Large intestine (tissue), 3 donors: ENCODE data around the gene NOL4L. TPM values are rescaled to one million over a fixed set of nuclear protein-coding genes. Genes with fewer than 3 reads are reported as not detected.

Experiments used
- DNase-seq, 2 donors: peaks; one replicate each; pipeline versions ENCODE4 v3.0.0 to v3.0.0-alpha.2; 2013
- H3K27ac ChIP-seq: one replicate; pipeline ENCODE4 v1.5.1; 2013; ENCODE audit warnings: low read length
- H3K27me3 ChIP-seq: 2 replicates; pipeline ENCODE4 v1.6.1; 2013; ENCODE audit warnings: low read length; ENCODE audit not compliant: control insufficient read depth, insufficient read depth
- H3K36me3 ChIP-seq: 2 replicates; pipeline ENCODE4 v1.6.1; 2013; ENCODE audit warnings: low read length; ENCODE audit not compliant: control insufficient read depth, insufficient read depth
- H3K4me1 ChIP-seq: one replicate; pipeline ENCODE4 v1.6.1; 2013; ENCODE audit warnings: low read length; ENCODE audit not compliant: control insufficient read depth, insufficient read depth
- H3K4me3 ChIP-seq: one replicate; pipeline ENCODE4 v1.5.1; 2013; ENCODE audit warnings: low read length
- H3K9me3 ChIP-seq: one replicate; pipeline ENCODE4 v1.6.1; 2013; ENCODE audit warnings: mild to moderate bottlenecking, low read depth, low read length, moderate library complexity; ENCODE audit not compliant: control insufficient read depth
- WGBS: methylation state at CpG from one replicate; pipeline ENCODE4 v1.1.5; 2013; ENCODE audit warnings: low lambda C conversion rate; ENCODE audit not compliant: insufficient coverage; 5-methylcytosine and 5-hydroxymethylcytosine counted together
- polyA plus RNA-seq: library from polyadenylated mRNA; unstranded; fragments of 120-200 nt; gene quantifications from one replicate; pipeline ENCODE4 v1.2.1, GENCODE V29; 2013

The NOL4L gene
- polyA plus RNA-seq, 1 donor, result 81.7 TPM

- WGBS, result no CpG with 5 or more reads among the region's 14 CpGs
- Histone ChIP-seq H3K9me3 (peaks cover 4% of the 10 kb centered on the region), H3K27me3 (no peaks in the 10 kb centered on the region), H3K36me3 (no peaks in the 10 kb centered on the region), H3K27ac (no peak overlapping the region), H3K4me1 (peaks cover 5% of the 10 kb centered on the region), H3K4me3 (no peak overlapping the region)
- DNase-seq, result no peak
These were observed 94.0 kb downstream of the NOL4L start for GRCh38 chr20:32490942-32491763.

GRCh38 chr20:32488066-32488838 is 96.9 kb downstream of the NOL4L start:
- no peak overlapping the region for H3K27ac ChIP-seq
- no peaks in the 10 kb centered on the region for H3K36me3 ChIP-seq
- no peak overlapping the region for H3K4me3 ChIP-seq
- 100% methylated on average over 2 of the region's 7 CpGs for WGBS
- no peaks in the 10 kb centered on the region for H3K27me3 ChIP-seq
- H3K4me1 ChIP-seq, result peaks cover 14% of the 10 kb centered on the region
- DNase-seq, result no peak
- H3K9me3 ChIP-seq, result peaks cover 4% of the 10 kb centered on the region

DNA sequence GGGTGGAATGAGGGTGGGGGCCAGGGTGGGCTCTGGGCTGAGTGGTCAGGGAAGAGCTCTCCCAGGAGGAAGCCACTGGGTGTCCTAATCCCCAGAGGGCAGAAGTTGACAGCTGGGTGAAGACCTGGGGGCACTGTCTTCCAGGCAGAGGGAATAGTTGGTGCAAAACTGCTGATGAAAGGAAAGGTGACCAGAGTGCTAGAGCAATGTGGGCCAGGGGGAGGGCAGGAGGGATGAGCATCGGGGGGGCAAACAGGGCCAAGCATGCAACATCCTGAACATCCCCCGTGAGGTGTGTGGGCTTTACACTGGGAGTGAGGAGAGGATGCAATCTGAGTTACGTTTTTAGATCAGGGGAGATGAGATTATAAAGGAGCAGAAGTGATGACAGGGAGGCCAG is 97.8 kb downstream of the NOL4L start:
- no peak overlapping the region for H3K4me3 ChIP-seq
- H3K4me1 ChIP-seq, result peaks cover 14% of the 10 kb centered on the region
- DNase-seq, result no peak
- WGBS, result no CpG with 5 or more reads among the region's 3 CpGs
- H3K9me3 ChIP-seq, result peaks cover 4% of the 10 kb centered on the region
- H3K36me3 ChIP-seq, result no peaks in the 10 kb centered on the region
- H3K27me3 ChIP-seq, result no peaks in the 10 kb centered on the region
- no peak overlapping the region for H3K27ac ChIP-seq

- Histone ChIP-seq H3K4me3 (no peak overlapping the region), H3K27ac (peak overlapping the region; percentile 94), H3K27me3 (no peaks in the 10 kb centered on the region), H3K36me3 (no peaks in the 10 kb centered on the region), H3K9me3 (peaks cover 4% of the 10 kb centered on the region), H3K4me1 (peaks cover 18% of the 10 kb centered on the region)
- WGBS, result no CpG with 5 or more reads among the region's 5 CpGs
- DNase-seq, result peak in 1 of 2 donors; percentile 76
These were observed 99.2 kb downstream of the NOL4L start for GRCh38 chr20:32485770-32486478.

GRCh38 chr20:32484958-32485769 is 100.0 kb downstream of the NOL4L start:
- Histone ChIP-seq H3K4me3 (peak overlapping the region; percentile 82), H3K27me3 (no peaks in the 10 kb centered on the region), H3K27ac (peak overlapping the region; percentile 94), H3K4me1 (peaks cover 25% of the 10 kb centered on the region), H3K36me3 (no peaks in the 10 kb centered on the region), H3K9me3 (peaks cover 4% of the 10 kb centered on the region)
- peak; percentile 71 to 86 for DNase-seq
- 4% methylated on average over 9 of the region's 20 CpGs for WGBS

- WGBS, result no CpG with 5 or more reads among the region's 74 CpGs
- H3K36me3 ChIP-seq, result no peaks in the 10 kb centered on the region
- peak in 1 of 2 donors; percentile 65 for DNase-seq
These were observed 100.7 kb downstream of the NOL4L start for GRCh38 chr20:32484225-32484957.

GRCh38 chr20:32483351-32484224 is 101.5 kb downstream of the NOL4L start:
- peak overlapping the region; percentile 94 for H3K27ac ChIP-seq
- H3K4me3 ChIP-seq, result peak overlapping the region; percentile 82
- H3K36me3 ChIP-seq, result no peaks in the 10 kb centered on the region
- peaks cover 2% of the 10 kb centered on the region for H3K9me3 ChIP-seq
- peaks cover 41% of the 10 kb centered on the region for H3K4me1 ChIP-seq
- no CpG with 5 or more reads among the region's 79 CpGs for WGBS
- DNase-seq, result peak; percentile 79 to 86
- H3K27me3 ChIP-seq, result no peaks in the 10 kb centered on the region

More at GRCh38 chr20:32484225-32484957, 100.7 kb downstream of the NOL4L start:
- Histone ChIP-seq H3K27ac (peak overlapping the region; percentile 94), H3K9me3 (peaks cover 4% of the 10 kb centered on the region), H3K27me3 (no peaks in the 10 kb centered on the region), H3K4me1 (peaks cover 33% of the 10 kb centered on the region), H3K4me3 (peak overlapping the region; percentile 82)

- DNase-seq, result peak in 1 of 2 donors; percentile 63
- peaks cover 50% of the 10 kb centered on the region for H3K4me1 ChIP-seq
- H3K27me3 ChIP-seq, result no peaks in the 10 kb centered on the region
- peak overlapping the region; percentile 92 for H3K27ac ChIP-seq
- H3K4me3 ChIP-seq, result peak overlapping the region; percentile 77
- H3K36me3 ChIP-seq, result no peaks in the 10 kb centered on the region
- WGBS, result no CpG with 5 or more reads among the region's 82 CpGs
- no peaks in the 10 kb centered on the region for H3K9me3 ChIP-seq
These were observed 102.5 kb downstream of the NOL4L start for GRCh38 chr20:32482442-32483261.
